Measurements from ENCODE around the gene KRTAP5-3.

GRCh38 chr11:1643146-1643690 is 35.0 kb upstream of the KRTAP5-3 start:
- TF ChIP-seq, protein P1, sequence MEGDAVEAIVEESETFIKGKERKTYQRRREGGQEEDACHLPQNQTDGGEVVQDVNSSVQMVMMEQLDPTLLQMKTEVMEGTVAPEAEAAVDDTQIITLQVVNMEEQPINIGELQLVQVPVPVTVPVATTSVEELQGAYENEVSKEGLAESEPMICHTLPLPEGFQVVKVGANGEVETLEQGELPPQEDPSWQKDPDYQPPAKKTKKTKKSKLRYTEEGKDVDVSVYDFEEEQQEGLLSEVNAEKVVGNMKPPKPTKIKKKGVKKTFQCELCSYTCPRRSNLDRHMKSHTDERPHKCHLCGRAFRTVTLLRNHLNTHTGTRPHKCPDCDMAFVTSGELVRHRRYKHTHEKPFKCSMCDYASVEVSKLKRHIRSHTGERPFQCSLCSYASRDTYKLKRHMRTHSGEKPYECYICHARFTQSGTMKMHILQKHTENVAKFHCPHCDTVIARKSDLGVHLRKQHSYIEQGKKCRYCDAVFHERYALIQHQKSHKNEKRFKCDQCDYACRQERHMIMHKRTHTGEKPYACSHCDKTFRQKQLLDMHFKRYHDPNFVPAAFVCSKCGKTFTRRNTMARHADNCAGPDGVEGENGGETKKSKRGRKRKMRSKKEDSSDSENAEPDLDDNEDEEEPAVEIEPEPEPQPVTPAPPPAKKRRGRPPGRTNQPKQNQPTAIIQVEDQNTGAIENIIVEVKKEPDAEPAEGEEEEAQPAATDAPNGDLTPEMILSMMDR (IDR thresholded peaks at IDR 0.05) = no peak
- TF ChIP-seq POLR2A (IDR thresholded peaks at IDR 0.05) = no peak

Data from adrenal gland (tissue), 5 donors.